ENCODE measurements around the gene MLLT6. TPM values are rescaled to one million over a fixed set of nuclear protein-coding genes. Genes with fewer than 3 reads are reported as not detected.

The MLLT6 gene
- total and polyA plus RNA-seq, 7 donors = 16.3 to 120 (median 78.5) TPM

DNA sequence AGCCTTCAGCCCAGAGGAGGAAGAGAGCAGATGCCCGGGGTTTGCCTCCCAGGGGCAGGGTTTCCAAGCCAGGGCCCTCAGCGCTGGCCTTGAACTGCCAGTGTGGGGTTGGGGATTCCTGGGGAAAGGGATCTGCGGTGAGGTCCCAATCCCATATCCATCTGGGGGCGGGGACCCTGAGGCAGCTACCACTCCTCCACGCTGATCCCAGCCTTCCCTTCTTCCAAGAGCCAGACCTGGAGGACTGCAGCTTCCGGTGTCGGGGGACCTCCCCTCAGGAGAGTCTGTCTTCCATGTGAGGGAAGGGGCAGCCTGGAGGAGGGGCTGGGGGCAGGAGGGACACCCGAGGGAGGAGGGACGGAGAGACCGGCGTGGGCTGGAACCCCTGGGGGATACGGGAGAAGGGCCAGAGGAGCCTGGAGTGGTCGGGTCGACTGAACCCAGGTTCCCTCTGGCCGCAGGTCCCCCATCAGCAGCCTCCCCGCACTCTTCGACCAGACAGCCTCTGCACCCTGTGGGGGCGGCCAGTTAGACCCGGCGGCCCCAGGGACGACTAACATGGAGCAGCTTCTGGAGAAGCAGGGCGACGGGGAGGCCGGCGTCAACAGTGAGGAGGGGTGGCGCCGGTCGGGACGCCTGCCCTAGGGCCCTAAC, 14.3 kb downstream of the MLLT6 start:
- H3K36me3 ChIP-seq (ENCODE audit: insufficient read depth in 1 of 2, low read depth in 1 of 2) = peaks cover 7 to 96% of the 10 kb centered on the region in 2 donors
- WGBS, 3 donors = 87 to 89% (median 87%) methylated on average over 28 to 29 of the region's 29 CpGs
- intact Hi-C loops (cut with DNase I) = no loop called here

DNA sequence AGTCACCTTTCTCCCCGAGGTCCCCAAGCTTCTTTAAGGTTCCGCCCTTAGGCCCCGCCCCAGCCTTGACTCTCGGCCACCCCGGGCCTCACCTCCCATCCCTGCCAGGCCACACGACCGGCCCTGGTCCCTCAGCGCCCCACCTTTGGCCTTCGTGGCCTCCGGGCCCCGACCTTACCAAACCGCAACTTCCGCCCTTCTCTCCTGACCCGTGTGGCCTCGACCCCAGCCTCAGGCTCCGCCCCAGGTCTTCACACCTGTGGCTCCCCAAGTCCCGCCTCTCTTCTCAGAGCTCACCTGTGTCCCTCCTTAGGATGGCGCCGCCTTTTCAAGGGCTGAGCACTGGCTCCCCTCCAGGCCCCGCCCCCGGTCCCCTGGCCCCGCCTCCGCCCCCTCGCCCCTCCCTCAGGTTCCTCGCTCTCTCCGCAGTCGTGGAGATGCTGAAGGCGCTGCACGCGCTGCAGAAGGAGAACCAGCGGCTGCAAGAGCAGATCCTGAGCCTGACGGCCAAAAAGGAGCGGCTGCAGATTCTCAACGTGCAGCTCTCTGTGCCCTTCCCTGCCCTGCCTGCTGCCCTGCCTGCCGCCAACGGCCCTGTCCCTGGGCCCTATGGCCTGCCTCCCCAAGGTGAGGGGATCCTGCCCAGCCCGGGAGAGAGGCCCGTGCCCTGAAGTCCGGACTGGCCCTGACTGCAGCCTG, 15.0 kb downstream of the MLLT6 start:
- Histone ChIP-seq H3K36me3 (ENCODE audit: insufficient read depth in 1 of 2, low read depth in 1 of 2) (peaks cover 7 to 96% of the 10 kb centered on the region in 2 donors), H3K4me3 (no peak overlapping the region), H3K4me1 (no peaks in the 10 kb centered on the region), H3K27ac (no peak overlapping the region), H3K9me3 (no peaks in the 10 kb centered on the region), H3K27me3 (ENCODE audit: insufficient read depth in 3 of 3, low read length in 2 of 3) (no peaks in the 10 kb centered on the region)
- ATAC-seq = no peak
- TF ChIP-seq, protein P1, sequence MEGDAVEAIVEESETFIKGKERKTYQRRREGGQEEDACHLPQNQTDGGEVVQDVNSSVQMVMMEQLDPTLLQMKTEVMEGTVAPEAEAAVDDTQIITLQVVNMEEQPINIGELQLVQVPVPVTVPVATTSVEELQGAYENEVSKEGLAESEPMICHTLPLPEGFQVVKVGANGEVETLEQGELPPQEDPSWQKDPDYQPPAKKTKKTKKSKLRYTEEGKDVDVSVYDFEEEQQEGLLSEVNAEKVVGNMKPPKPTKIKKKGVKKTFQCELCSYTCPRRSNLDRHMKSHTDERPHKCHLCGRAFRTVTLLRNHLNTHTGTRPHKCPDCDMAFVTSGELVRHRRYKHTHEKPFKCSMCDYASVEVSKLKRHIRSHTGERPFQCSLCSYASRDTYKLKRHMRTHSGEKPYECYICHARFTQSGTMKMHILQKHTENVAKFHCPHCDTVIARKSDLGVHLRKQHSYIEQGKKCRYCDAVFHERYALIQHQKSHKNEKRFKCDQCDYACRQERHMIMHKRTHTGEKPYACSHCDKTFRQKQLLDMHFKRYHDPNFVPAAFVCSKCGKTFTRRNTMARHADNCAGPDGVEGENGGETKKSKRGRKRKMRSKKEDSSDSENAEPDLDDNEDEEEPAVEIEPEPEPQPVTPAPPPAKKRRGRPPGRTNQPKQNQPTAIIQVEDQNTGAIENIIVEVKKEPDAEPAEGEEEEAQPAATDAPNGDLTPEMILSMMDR (IDR thresholded peaks at IDR 0.05) = no peak
- 76 to 79% (median 77%) methylated on average over 38 to 39 of the region's 39 CpGs for WGBS, 3 donors
- DNase-seq = no peak
- intact Hi-C loops (cut with DNase I) = no loop called here

More for the DNA sequence above, 14.3 kb downstream of the MLLT6 start:
- Histone ChIP-seq H3K27ac (no peak overlapping the region), H3K9me3 (no peaks in the 10 kb centered on the region), H3K4me3 (no peak overlapping the region), H3K27me3 (ENCODE audit: insufficient read depth in 3 of 3, low read length in 2 of 3) (no peaks in the 10 kb centered on the region), H3K4me1 (no peaks in the 10 kb centered on the region)
- TF ChIP-seq, protein P1 (IDR thresholded peaks at IDR 0.05) = no peak
- ATAC-seq (peak in 2 of 4 donors; percentile 10 to 11), DNase-seq (no peak)

DNA sequence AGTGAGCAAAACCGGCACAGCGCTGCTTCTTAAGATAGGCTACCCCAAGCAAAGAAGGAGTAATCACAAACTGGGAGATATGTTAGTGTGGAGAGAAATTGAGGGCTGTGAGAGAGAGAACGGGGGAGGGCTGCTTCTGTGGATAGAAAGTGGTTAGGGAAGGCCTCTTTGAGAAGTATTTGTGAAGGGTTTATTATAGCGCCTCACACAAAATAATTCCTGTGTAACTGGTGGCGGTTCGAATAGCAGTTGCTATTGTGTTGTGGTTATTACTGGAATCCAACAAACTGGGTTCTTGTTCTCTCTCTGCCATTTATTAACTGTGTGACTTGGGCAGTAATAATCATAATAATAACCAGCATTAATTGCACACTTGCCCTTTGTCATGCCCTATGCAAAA, 15.9 kb downstream of the MLLT6 start:
- no peak for ATAC-seq
- WGBS, 3 donors = 88 to 91% (median 90%) methylated on average over 6 of the region's 6 CpGs
- H3K27me3 ChIP-seq (ENCODE audit: insufficient read depth in 3 of 3, low read length in 2 of 3) = no peaks in the 10 kb centered on the region

DNA sequence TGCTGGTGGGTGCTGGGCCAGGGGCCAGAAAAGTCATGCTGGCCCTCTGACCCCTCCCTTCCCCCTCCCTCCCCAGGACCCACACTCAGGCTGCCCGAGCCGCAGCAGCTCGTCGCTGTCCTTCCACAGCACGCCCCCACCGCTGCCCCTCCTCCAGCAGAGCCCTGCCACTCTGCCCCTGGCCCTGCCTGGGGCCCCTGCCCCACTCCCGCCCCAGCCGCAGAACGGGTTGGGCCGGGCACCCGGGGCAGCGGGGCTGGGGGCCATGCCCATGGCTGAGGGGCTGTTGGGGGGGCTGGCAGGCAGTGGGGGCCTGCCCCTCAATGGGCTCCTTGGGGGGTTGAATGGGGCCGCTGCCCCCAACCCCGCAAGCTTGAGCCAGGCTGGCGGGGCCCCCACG, 16.7 kb downstream of the MLLT6 start:
- H3K36me3 ChIP-seq (ENCODE audit: insufficient read depth in 1 of 2, low read depth in 1 of 2) = peaks cover 7 to 83% of the 10 kb centered on the region in 2 donors
- 89 to 97% (median 91%) methylated on average over 6 to 16 of the region's 16 CpGs for WGBS, 3 donors
- ATAC-seq = no peak
- intact Hi-C loops (cut with DNase I) = no loop called here
- TF ChIP-seq, protein P1 (IDR thresholded peaks at IDR 0.05) = no peak
- no peak for DNase-seq
- no peaks in the 10 kb centered on the region for H3K9me3 ChIP-seq
- no peak overlapping the region for H3K27ac ChIP-seq
- H3K27me3 ChIP-seq (ENCODE audit: insufficient read depth in 3 of 3, low read length in 2 of 3) = no peaks in the 10 kb centered on the region
- H3K4me3 ChIP-seq = no peak overlapping the region
- no peaks in the 10 kb centered on the region for H3K4me1 ChIP-seq

More for the DNA sequence above, 15.9 kb downstream of the MLLT6 start:
- Histone ChIP-seq H3K4me1 (no peaks in the 10 kb centered on the region), H3K36me3 (ENCODE audit: insufficient read depth in 1 of 2, low read depth in 1 of 2) (peaks cover 7 to 91% of the 10 kb centered on the region in 2 donors), H3K9me3 (no peaks in the 10 kb centered on the region), H3K27ac (no peak overlapping the region), H3K4me3 (no peak overlapping the region)
- TF ChIP-seq, protein P1 (IDR thresholded peaks at IDR 0.05) = no peak
- DNase-seq = no peak
- intact Hi-C loops (cut with DNase I) = no loop called here

Measured in psoas muscle (tissue), 8 donors.